CD4-positive, alpha-beta T cell treated with Interleukin-15 for 1 hour (primary cell): ENCODE results near the gene GREM2.

Experiments
- DNase-seq: peaks from one replicate; pipeline ENCODE4 v3.0.0-alpha.2; 2020

GREM2 gene

DNA sequence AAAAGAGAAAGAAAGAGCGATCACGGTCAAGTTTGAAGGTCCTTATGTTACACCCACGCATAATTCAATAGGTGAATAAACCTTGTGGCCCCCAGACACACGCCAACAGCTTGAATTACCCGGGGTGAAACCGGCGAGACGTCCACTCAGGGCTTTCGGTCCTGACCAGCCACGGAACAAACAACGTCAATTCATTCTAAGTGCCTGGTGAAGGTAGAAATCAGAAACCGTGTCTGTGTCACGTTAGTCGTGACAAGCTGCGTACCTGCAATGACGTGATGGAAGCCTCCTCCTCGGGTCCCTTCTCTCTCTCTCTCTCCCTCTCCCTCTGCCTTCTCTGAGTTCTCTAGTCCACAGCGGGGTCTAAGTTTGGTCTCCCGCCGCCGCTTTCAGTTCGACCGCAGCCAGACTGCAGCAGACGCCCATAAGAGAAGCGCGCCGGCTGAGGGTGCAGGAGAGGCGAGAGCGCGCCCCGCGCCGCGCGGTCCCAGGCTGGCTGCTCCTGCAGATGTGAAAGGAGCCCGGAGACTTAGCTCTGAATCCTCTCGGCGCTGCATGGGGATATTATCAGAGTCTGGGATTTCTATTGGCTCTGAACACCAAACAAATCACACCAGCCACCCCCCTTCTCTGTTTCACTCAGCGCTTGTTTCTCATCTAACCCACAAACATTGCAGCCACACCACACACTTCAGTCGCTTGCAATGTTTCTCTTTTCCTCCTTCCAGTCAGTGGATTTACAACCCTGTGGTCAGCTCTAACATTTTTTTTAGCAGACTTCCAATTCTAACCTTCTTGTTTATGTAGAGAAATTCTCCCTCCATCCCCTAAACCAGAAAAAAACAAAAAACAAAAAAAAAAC, at the start of gene GREM2:
Gene GREM2 (minus strand): TSS at position 537 of the 862 bp plus-strand sequence. CDS start 118,680 bp downstream, outside the sequence.
- peak; percentile 18 for DNase-seq

DNA sequence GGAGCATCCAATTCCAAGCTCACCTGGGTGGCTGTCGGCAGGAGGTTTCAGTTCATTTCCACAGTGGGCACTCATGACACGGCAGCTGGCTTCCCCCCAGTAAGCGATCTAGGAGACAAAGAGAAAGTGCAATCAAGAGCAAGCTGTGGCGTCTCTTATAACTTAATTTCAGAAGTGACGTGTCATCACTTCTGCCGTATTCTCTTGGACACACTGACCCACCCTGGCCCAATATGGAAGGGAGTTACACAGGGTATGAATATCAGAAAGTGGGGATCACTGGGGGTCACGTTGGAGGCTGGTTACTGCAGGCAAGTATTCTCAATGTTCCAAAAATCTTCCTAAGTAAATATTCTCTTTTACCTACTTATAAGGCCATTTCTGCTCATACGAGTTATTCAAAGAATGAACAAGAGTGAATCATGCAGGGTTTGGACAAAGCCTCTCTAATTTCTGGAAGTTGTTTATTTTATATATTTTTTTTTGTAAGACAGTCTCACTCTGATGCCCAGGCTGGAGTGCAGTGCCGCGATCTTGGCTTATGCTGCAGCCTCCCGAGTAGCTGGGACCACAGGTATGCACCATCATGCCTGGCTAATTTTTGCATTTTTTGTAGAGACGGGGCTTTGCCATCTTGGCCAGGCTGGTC, 46.5 kb upstream of the GREM2 start:
- DNase-seq: no peak

DNA sequence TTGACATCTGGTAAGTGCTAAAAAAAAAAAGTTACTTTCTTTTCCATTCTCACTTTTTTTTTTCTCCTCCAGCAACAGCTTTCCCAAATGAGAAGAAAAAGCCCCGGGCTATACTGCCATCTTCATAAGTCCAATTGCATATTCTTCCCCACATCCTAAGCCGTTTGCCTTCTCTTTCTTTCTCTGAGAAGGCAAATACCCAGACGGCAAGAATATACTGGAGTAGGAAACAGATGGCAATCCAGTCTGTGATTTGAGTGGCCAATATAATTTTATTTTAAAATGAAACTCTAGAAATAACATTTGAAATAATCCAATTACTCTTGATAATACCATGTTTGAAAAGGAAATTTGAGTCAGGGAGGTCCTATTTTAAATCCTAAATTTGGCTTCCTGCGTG, 44.6 kb upstream of the GREM2 start:
- no peak for DNase-seq

DNA sequence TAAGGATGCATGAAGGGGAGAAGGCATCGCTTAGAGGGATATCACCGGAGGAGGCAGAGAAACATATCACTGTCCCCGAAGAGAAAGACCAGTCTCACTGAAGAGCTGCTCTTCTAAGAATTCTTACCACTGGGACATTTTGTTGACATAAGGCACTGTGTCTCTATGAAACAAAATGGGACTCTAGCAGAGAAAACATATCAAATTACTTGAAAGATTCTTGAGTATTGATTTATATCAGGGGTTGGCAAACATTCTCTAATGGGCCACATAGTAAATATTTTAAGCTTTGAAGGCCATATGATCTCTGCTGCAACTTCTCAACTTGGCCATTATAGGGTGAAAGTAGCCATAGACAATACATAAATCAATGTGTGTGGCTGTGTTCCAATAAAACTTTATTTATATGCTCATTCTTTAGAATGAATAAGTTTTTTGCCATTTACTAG, 41.0 kb upstream of the GREM2 start:
- no peak for DNase-seq

DNA sequence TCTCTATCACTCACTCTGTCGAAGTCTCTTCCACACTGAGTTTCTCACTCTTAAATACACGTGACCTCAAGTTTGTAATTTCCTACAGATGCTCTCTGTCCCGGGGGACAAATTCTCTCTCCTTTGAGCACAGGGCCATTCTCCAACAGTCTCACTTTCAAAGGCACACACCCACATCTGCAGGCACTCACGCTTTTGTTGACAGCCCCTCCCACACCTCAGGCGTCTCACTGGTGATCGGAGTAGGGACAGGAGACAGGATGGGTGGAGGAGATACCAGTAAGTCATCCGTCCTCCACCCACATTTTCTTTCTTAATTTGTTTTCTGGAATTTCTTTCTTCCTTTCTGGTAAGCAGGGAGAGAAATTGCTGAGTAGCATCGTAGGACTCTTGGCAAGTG, 40.6 kb upstream of the GREM2 start:
- DNase-seq: no peak

DNA sequence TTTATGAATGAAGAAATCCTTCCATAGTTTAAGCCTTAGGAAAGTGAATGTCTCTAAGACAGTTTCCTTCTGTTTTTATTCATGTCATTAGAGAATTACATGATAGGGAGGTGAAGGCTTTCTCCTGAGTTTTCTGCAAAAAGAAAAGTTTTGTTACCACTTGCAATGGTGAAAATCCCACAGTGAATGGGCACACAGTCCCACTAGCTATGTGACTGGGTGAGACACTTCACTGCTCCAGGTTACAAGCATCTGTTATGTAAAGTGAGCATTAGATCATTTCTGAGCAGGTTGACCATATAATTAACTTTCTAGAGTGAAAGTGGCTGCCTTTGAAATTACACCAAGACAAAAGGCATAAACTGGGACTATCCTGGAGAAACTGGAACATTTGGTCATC, 38.9 kb upstream of the GREM2 start:
- DNase-seq: no peak

DNA sequence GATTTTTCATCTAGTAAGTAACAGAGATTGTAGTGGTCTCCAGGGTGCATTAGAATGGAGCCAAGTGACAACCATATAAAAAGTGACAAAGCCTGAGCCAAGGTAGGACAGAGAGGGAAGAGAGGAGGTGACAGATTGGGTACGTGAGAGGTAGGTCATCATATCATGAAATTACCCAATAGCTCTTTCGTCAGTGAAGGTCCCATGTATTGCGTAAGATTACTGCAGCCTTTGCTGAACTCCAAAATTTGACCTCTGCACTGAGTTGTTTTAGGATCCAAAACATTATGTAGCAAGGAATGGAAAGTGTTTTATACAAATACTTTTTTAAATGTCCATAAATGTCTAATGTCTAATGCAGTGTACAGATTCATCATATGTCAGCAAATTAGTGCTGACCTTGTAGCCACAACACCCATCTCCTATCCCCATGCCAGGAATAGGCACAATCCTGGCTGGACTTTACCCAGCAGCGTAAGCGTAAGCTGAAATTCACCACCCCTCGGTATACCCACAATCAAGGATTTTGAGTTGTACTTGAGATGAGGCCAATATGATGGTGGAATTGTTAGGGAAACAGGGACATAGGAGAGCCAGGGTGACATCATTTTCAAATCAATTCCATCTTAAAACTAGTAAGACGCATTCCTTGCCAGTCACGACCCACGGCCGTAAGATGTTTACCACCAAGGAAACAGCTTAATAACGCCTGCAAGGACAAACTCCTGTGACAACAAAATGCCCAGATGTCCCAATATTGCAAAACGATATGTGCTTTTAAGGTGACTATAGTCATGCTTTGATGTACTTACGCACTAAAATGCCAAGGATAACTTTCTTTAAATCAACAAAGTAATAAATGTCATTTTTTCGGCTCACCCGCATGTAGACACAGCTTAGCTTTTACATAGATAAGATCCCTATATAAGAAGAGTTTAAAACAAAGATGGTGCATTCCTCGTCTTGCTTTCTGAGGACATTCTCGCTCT, 38.1 kb upstream of the GREM2 start:
- DNase-seq: no peak

DNA sequence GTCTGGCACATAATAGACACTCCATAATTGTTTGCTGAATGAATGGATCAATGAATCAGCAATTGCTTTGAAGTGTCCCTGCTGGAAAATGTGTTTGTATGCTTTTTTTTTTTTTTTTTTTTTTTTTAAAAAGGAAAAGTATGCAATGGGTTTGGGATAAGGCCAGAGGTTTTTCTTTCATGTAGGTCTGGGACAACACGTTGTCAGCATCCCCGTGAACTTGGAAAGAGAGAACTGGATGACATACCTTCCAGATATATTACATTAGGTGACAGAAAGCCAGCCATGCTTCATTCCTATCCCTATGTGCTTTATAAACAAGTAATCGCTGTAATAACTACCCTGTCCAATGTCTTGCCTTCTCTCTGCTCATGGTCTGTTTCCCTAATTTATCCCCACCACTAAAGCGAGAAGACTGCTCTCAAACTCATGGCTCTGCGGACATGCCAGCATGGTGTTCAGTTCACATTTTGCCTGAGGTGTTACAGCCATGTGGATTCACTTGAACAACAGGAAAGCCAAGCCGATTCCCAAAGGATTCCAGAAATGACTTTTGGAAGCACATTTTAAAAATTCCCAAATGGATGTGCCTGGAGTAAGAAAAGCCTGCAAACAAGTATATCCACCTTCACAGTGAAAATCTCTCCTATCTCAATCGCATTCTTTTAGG, 34.8 kb upstream of the GREM2 start:
- DNase-seq: no peak

DNA sequence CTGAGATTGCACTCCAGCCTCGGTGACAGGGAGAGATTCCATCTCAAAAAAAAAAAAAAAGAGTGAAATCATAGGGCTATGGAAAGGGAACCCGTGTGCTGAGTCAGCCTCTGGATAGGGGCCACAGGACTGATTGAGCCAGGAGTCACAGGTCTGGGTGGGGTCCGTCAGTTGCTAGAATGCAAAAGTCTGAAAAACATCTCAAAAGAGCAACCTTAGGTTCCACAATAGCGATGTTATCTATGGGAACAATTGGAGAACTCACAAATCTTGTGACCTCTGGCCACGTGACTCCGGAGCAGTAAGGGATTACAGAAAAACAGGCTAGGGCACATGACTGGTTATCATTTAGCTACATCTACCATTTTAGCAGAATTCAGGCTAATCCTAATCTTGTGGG, 32.8 kb upstream of the GREM2 start:
- no peak for DNase-seq

DNA sequence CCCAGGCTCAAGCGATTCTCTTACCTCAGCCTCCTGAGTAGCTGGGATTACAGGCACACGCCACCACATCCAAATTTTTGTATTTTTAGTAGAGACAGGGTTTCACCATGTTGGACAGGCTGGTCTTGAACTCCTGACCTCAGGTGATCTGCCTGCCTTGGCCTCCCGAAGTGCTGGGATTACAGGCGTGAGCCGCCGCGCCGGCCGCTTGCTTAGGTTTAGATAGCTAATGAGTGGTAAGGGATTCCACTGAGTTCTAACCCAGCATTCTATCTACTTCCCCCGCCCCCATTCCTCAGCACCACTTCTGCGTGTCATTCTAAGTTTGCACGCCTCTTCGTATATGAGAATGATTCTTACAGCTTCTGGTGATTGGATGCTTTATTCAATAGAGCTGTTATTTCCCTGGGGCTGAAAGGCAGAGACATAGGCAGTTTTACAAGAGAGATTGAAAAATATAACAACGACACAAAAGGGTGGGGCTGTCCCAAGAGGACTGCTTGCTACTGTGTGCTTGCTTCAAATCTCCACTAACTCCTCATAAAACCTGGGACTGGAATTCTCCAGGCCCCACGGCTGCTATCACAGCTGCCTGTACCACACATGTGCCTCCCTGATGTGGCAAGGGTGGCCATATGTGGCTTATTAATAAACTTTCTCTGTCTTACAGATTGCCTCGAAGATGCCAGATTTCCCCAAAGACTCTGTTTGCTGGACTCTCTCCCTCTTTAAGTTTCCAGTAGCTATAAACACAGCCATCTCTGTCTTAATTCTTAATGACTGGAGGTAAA, 23.7 kb upstream of the GREM2 start:
- no peak for DNase-seq

DNA sequence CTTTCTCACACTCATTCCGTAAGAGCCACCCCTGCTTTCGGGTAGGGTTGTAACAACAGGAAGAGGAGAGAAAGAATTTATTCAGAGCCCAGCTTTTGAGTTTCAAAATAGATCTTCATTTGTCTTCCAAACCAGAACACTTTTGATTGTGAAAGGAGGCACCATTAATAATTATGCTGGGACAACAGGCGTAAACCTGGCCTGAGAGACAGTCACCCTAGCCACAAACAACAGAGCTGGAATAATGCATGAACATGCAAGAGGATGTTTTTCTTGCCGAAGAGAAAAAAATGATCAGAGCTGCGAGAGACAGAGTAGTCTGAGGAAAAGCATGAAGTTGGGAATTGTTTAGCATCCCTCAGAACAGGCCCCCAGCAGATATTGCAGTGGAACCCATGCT, 18.5 kb upstream of the GREM2 start:
- no peak for DNase-seq

DNA sequence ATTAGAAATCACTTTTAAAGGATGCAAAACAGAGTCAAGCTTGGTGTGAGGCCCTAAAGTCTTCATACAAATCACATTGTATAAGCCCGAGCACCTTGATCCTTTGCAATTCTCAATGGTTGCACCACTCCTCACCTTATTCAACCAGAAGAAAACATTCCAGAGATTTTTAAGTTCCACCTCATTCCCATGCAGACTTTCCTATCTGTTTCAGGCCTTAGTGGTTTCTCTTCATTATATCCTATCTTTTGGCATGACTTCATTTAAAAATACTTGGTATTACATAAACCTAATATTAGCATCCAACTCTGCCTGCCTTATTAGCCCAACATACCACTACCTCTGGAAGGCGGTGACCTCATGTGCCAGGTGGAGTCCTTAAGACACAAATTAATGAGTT, 9.3 kb upstream of the GREM2 start:
- DNase-seq: no peak

DNA sequence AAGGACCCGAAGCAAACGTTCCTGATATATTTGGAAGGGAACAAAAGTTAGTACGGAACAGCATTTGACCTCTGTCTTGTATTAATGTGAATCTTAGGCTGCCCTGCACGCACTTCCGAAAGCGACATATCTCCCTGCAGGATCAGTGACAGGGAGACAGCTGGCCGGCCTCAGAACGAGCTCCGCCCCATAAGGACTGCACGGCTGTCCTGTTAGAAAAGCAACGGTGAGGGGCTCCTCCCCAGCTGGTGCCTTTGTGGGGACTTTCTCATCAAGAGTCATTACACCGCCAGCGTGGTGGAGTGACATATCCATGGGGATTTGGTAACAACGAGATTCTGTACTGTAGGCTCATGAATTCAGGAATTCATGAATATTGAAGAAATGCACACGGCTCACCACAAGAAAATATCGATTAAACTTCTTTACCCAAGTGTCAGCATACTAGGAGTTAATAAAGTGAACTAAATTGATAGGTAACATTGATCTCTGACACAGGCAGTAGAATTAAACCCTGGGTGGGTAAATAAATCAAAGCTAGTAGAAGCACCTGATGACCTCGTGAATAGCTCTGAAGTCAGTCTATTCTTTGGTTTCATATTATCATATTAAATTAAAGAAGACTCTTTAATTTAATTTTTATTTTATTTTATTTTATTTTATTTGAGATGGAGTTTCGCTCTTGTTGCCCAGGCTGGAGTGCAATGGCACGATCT, 8.1 kb upstream of the GREM2 start:
- DNase-seq: no peak

DNA sequence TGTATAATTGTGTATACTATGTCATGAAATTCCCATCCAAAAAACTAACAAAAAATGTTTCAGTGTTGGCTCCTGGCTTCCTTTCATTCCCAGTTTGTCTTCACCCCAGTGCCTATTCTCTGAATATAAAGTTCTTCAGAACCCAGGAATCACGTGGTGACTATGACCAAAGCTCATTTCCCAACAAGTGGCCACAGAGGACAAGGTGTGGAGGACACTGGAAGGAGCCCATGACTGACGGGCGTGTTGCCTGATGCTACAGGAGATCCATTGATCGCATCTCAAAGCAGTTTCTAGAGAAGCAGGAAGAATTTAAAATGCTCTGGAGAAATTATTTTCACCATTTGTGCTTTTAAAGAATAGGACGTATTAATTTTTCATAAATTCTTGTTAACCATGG, 7.4 kb upstream of the GREM2 start:
- DNase-seq: no peak

DNA sequence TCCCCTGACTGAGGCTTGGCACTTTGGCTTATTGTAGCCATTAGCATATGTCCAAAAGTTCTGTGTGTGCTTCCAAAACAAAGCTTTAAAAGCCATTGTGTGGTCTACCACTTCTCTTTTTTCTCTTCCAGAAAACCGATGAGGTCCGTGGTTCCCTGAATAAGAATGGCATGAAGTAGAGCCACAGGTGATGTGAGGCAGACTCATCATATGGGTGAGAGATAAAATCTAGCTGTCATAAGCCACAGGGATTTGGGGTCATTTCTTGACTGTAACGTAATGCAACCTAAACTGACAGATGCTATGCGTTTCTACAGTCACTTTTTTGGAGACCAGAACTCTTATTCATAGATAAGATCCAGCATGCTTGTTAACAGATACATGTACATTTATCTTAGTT, 7.0 kb upstream of the GREM2 start:
- DNase-seq: no peak

DNA sequence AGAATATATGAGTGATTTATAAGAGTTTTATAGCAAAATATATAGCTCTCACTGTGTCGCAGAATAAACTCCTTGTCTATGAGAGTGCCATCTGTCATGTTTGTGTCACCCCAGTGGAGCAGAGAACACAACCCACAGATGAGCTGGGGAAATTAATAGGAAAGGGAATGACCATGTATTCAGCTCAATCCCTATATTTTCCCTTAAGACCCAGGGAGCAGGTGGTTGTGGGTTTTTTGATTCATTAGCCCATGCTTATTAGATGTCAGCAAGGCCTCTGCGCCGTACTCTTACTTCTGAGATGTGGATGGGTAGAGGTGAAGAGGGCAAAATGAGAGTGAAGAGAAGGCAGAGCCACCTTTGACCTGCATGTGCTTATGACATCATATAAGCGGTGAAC, 4.1 kb upstream of the GREM2 start:
- no peak for DNase-seq

DNA sequence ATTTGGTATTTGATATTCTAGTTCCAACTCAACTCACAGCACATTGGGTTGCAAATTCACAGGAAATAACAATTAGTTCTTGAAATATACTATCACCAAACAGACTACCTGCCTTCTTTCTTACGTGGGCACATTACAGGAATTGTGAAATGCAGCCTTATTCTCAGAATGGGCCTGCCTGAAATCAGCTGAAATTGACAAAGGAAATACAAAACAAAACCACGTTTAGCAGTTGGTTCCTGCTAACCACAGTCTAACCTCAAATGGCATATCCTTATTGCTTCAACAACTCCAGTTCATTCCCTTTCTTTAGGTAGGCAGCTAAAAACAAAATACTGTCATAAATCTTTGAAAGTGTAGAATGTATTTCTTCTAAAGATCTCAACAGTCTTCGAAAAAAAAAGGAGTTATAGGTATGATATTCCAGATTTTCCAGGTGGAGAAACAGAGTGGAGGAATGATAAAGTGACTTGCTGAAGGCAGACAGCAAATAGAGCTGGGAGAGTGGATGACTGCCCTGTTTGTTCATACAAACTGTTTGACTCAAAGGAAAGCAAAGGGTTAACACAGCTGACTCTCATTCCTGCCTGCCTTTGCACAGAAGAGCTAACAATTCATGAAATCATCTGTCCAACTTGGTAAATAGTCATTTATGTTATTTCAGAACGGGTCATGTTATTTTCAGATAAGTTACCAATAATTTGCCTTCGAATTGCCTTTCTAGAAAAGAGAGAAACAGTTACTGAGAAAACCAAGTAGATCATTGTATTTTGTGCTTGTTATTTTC, 1.6 kb upstream of the GREM2 start:
- no peak for DNase-seq

DNA sequence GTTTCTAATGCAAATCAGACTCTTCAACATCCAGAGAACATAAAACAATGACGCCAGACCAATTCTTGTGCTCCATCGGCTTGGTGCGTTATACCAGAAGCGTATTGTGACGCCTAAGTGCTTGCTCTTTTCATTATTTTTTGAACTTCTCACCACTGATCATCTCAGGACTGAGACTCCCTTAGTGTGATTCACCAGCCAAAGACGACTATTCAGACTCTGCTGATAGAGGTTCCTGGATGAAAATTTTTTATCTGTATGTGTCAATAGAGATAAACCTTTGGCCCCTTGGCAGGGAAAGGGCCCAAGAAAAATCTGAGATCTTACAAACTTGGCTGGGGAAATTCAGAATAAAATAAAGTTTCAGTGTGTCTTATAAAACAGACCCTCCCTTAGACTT, 856 bp upstream of the GREM2 start:
- DNase-seq: no peak

DNA sequence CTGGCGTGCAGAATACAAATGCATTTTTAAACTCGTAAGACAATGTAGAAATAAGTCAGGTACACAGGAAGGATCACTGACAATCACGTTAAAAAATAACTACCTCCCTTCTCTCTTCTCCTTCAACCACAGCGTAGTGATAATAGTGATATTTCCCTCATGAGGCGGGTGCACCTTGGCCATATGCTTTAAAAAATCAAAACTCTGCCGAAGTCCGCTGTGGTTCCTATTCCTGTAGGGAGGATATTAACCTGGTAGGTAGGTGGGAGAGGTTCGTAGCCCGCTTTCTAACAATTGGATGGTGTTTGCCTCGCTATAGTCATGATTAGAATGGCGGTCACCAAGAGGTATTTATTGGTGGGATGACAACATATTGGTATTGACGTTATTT, 732 bp downstream of the GREM2 start:
- DNase-seq: no peak

DNA sequence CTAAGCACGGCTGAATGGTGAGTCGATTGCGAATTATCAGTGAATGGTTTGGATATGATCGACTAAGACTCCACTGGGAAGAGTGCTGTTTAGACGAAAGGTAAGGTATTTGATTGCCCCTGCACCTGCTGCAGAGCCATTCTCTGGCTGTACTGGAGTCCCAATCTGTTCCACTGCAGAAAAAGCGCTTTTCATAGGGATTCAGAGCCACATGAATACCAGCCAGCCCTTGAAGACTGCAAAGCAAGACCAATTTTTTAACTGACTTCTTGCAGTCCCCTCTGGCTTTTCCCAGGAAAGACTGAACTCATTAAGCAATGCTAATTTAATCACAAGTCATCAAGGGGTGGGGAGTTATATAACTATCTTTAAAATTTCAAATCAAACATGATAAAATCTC, 1.3 kb downstream of the GREM2 start:
- DNase-seq: no peak
